SK-N-MC (cell line): Measurements from ENCODE around the gene MEOX1.

Experiments used
- EZH2 ChIP-seq: fragments of 200-600 bp; sonication (generic); IDR thresholded peaks from one replicate; pipeline ENCODE4 v1.6.1; 2017; ENCODE audit warnings: antibody characterized with exemption
- POLR2AphosphoS5 ChIP-seq: IDR thresholded peaks from 2 replicates; pipeline ENCODE4 v1.6.1; 2012; ENCODE audit warnings: mild to moderate bottlenecking, low read depth, low read length, borderline replicate concordance

GRCh38 chr17:43598357-43599045, 63.2 kb downstream of the MEOX1 start:
- TF ChIP-seq POLR2AphosphoS5 (no peak), EZH2 (no peak)
